ELF-1 (cell line): ENCODE data around the gene CC2D1B.

ENCODE experiments used
- DNase-seq: peaks from one replicate; pipeline ENCODE4 v3.0.0-alpha.2; 2016; ENCODE audit warnings: low read depth, low spot score

The CC2D1B gene

GRCh38 chr1:52359676-52360594 lies 6.1 kb downstream of the CC2D1B start:
- no peak for DNase-seq

GRCh38 chr1:52358851-52359497 lies 7.0 kb downstream of the CC2D1B start:
- no peak for DNase-seq

- no peak for DNase-seq
These were observed 8.6 kb downstream of the CC2D1B start for GRCh38 chr1:52357397-52357796.

DNA sequence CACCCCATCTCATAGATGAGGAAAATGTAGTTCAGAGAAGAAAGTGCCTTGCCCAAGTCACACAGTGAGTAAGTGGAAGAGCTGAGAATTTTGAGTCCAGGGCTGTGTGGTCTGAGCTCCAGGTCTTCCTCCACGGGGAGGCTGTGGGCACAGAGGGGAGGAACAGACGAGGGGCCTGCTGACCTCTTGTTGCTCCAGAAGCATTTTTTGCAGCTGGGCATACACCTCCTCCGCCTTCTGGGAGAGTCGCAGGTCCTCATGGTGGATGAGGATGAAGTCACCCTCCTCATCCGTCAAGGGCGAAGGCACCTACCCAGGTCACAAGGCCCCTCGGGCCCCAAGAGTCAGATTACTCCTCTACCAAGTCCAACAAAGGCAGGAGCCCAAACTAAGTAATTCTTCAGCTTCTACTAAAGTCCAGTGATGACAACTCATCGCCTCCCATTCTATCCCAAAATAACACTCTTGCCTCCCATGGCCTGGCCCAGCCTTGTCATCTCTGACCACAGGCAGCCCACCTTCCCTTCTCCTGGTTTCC lies 9.1 kb downstream of the CC2D1B start:
- DNase-seq, result no peak

- no peak for DNase-seq
These were observed 10.0 kb downstream of the CC2D1B start for GRCh38 chr1:52355847-52356505.

DNA sequence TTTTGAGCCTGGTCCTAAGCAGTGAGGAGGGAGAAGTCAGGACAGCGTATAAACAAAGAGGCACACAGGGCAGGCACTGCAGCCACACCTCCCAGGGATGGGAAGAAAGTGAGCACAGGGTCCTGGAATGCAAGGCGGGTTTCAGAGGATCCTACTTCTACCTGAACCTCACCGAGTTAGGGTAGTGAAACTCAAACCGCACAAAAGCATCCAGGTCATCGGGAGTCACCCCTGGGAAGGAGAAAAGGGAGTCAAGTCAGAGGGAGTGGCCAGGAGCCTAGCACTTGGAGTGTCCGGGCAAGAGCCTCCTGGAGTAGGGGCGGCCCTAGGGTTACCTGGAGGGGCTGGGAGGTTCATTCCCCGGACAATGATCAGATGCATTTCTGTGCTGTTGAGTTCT lies 10.6 kb downstream of the CC2D1B start:
- DNase-seq, result no peak

DNA sequence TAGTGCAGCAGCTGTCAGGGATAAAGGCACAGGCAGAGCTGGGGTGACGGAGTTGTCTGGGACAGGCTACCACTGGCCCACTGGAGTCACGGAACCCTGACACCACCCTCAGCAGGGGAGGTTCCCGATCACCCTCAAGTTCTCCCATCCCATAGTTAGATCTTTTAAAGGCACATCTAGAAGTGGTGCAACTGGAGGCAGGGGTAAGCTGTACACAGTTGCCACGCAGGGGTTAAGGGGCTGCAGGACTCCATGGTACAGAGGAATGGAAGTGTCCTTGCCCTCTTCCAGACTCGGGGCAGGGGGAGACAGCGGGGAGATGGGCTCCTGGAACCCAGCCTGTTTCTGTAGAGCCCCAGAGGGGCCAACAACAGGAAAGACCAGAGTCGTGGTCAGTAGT lies 13.3 kb downstream of the CC2D1B start:
- no peak for DNase-seq

- peak; percentile 78 for DNase-seq
These were observed 17.2 kb downstream of the CC2D1B start for GRCh38 chr1:52348704-52349300.

- DNase-seq, result no peak
These were observed 19.4 kb downstream of the CC2D1B start for GRCh38 chr1:52346653-52347052.

DNA sequence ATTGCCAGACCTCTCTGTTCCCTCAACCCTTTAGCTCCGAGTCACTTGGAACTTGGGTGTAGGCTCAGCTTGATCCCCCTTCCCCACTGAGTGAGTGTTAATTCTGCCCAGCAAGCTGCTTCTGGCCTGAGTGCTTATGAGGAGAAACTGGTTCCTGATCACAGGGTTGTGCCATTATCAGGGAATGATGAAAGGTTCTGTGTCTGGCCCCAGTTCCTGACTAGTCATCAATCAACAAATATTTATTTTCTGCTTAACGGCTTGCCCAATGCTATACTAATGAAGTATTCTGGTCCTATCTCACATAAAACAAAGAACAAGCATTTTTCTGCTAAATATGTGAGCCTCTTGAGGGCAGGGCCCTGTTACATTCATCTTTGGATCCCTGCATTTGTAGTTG lies 20.8 kb downstream of the CC2D1B start:
- no peak for DNase-seq

- DNase-seq, result no peak
These were observed 22.0 kb downstream of the CC2D1B start for GRCh38 chr1:52343979-52344378.

DNA sequence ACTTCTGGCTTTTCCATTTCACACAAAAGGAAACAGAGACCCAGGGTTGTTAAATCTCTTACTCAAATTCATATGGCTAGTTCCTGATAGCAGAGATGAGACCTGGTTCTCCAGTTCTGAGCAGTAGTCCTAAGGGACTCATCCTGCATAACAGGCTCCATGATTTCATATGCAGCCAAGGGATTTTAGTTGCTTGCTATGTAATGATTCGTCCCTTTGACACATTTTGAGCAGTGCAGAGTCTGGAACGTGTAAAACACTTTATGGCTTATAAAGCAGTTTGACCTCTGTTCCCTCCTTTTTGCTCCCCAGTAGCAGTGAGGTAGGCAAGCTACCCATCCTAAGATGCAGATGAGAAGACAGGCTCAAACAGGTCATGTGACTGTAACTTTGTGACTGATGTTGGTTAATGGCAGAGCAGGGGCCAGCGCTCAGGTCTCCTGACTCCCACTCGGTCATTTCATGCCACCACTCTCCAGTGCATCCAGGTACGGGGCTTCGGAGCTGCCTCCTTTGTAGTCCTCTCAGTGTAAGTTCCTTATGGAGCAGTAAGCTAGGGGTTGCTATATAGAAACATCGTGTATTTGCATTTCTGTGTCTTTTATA lies 24.2 kb downstream of the CC2D1B start:
- DNase-seq, result no peak

DNA sequence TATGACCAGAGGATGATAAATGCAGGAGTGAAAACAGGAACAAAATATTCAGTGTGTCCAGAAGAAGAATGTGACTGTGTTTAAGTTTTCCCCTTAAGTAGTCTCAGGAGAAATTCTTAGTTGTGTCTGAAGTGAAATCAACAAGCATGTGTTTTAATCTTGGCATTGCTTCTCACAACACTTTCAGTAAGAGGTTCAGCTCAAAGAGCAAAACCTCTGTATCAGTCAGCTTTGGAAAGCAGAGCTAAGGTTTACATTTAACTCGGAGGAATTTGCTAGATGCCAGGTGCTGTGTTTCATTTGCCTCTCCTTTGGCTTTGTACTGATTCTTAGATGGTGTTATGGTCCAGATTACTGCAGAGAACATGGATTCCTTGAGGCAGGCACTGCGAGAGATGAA lies 28.6 kb downstream of the CC2D1B start:
- no peak for DNase-seq

GRCh38 chr1:52334906-52335528 lies 31.0 kb downstream of the CC2D1B start:
- no peak for DNase-seq

- no peak for DNase-seq
These were observed 33.6 kb downstream of the CC2D1B start for GRCh38 chr1:52332411-52332810.

DNA sequence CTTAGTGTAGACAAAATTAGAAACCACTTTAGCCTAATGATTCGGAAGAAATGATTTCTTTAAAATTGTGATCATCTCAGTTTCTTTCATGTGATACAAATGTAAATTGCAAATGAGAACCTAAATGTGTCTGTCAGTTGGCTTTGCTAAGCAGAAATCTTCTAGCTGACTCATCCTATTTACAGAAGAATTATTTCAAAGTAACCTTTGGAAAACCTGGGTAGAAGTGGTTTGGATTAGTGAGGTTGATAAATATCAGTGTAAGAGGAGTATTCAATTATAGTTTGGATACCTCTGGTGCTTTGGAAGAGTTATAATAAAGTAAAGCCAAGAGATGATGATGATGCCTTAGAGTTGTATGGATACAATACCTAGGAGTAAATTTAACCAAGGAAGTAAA lies 37.4 kb downstream of the CC2D1B start:
- DNase-seq, result no peak

- no peak for DNase-seq
These were observed 40.2 kb downstream of the CC2D1B start for GRCh38 chr1:52325786-52326185.

DNA sequence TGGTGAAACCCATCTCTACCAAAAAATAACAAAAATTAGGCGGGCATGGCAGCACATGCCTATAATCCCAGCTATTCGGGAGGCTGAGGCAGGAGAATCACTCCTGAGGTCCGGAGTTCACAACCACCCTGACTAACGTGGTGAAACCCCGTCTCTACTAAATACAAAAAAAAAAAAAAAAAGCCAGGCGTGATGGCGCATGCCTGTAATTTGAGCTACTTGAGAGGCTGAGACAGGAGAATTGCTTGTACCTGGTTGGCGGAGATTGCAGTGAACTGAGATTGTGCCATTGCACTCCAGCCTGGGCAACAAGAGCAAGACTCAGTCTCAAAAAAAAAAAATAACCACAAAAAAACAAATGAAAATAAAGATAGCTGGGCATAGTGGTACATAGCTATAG lies 42.3 kb downstream of the CC2D1B start:
- DNase-seq, result no peak

- no peak for DNase-seq
These were observed 44.9 kb downstream of the CC2D1B start for GRCh38 chr1:52321061-52321460.

DNA sequence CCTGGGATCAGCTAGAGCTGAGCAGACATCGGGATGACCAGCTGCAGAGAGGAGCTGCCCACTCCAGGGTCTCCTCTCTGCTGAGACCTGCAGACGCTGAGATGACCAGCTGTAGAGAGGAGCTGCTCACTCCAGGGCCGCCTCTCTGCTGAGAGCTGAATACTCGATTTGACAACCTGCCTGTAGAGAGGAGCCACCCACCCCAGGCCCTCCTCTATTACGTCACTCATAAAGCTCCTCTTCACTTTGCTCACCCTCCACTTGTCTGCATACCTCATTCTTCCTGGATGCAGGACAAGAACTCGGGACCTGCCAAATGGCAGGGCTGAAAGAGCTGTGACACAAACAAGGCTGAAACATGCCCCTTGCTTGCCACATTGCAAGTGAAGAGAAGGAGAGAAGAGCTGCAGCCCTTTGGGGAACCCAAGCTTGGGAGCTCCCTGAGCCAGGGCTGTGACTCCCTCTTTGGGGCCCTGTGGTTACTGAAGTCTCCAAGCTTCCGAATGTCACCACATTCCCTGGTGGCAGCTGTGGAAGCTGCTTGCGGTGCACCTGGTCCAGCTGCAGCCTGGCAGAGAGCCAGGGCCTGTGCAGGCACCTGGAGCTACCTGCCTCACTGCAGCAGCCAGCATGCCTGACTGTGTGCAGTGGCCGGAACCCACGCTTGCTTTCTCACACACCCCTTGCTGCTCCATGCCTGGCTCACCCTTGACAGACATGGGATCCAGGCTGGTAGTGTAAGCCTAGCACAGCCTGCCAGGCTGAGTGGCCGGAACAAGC lies 59.6 kb downstream of the CC2D1B start:
- DNase-seq, result no peak
